GM12892 (cell line): ENCODE data around the gene TREX2.

Experiments
- POLR2A ChIP-seq: IDR thresholded peaks from 2 replicates; pipeline ENCODE4 v1.6.1; 2011; ENCODE audit warnings: low read depth, low read length, control low read depth
- POLR2AphosphoS5 ChIP-seq: IDR thresholded peaks from 2 replicates; pipeline ENCODE4 v1.6.1; 2011; ENCODE audit warnings: low read depth, low read length, control low read depth
- TAF1 ChIP-seq: IDR thresholded peaks from 2 replicates; pipeline ENCODE4 v1.6.1; 2011; ENCODE audit warnings: low read depth, mild to moderate bottlenecking, control low read depth, low read length, borderline replicate concordance

DNA sequence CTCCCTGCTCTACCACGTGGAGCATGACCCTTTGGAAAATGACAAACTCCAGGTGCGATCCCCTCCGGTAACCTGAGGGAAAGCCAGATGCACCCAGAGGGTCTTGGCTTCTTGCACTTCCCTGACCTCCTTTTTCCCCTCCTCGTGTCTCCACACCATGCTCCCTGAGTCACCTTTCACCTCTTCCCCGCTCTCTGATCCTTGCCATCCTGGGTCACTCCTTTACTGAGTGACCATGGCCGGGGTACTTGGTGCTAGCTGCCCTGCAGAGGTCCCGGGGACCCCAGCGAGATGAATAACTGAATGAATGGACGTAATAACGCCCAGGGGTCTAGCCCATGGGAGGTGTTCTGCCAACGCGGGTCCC is 35.0 kb downstream of the TREX2 start:
- TF ChIP-seq POLR2A (no peak), TAF1 (no peak), POLR2AphosphoS5 (no peak)
